ENCODE results near the gene TPP2.

DNA sequence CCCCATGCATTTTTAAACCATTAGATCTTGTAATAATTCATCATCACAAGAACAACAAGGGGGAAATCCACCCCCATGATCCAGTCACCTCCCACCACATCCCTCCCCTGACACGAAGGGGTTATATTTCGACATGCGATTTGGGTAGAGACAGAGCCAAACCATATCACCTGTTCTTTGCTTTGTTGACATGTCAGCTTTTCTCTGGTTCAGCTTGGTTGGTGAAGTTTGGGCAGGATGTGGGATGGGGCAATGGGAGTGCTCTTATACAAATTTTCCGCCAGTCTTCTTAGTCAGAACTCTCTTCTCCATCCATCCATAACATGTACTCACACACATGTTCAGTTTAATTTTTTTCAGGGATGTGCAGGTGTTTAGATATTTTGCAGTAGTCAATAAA lies 12.9 kb downstream of the TPP2 start:
- TF ChIP-seq, protein P1, sequence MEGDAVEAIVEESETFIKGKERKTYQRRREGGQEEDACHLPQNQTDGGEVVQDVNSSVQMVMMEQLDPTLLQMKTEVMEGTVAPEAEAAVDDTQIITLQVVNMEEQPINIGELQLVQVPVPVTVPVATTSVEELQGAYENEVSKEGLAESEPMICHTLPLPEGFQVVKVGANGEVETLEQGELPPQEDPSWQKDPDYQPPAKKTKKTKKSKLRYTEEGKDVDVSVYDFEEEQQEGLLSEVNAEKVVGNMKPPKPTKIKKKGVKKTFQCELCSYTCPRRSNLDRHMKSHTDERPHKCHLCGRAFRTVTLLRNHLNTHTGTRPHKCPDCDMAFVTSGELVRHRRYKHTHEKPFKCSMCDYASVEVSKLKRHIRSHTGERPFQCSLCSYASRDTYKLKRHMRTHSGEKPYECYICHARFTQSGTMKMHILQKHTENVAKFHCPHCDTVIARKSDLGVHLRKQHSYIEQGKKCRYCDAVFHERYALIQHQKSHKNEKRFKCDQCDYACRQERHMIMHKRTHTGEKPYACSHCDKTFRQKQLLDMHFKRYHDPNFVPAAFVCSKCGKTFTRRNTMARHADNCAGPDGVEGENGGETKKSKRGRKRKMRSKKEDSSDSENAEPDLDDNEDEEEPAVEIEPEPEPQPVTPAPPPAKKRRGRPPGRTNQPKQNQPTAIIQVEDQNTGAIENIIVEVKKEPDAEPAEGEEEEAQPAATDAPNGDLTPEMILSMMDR (IDR thresholded peaks at IDR 0.05), result no peak
- TF ChIP-seq POLR2AphosphoS5 (IDR thresholded peaks at IDR 0.05; ENCODE audit: low read depth, low read length), result no peak
- no peak for TF ChIP-seq SIN3A (IDR thresholded peaks at IDR 0.05; ENCODE audit: borderline replicate concordance, insufficient read depth, low read depth, low read length)

Measured in Panc1 (cell line).